OCI-LY3 (cell line): ENCODE data around the gene AMIGO2.

Experiments used
- H2AFZ ChIP-seq: fragments of 200-600, 300-600 bp; shearing (Covaris generic); 2 replicates; pipeline ENCODE4 v1.6.0; 2014; ENCODE audit warnings: antibody characterized with exemption, low read depth, low read length
- H3K27ac ChIP-seq: fragments of 200-600, 300-600 bp; sonication (generic); 2 replicates; pipeline ENCODE4 v1.5.1; 2014; ENCODE audit warnings: mild to moderate bottlenecking, low read length, moderate library complexity, mixed read lengths
- H3K27me3 ChIP-seq: fragments of 200-600, 300-600 bp; sonication (generic); 2 replicates; pipeline ENCODE4 v1.6.1; 2014; ENCODE audit warnings: low read depth, low read length, mixed read lengths
- H3K36me3 ChIP-seq: fragments of 200-600, 300-600 bp; sonication (generic); replicated peaks from 2 replicates; pipeline ENCODE3; 2014; ENCODE audit warnings: low read depth, low read length, mixed read lengths
- H3K4me1 ChIP-seq: fragments of 300-600, 200-600 bp; sonication (generic); 2 replicates; pipeline ENCODE4 v1.6.1; 2014; ENCODE audit warnings: low read length, mixed read lengths
- H3K4me2 ChIP-seq: fragments of 200-600, 300-600 bp; sonication (generic); 2 replicates; pipeline ENCODE4 v1.6.1; 2014; ENCODE audit warnings: low read length, mixed read lengths
- H3K4me3 ChIP-seq: fragments of 300-600, 200-600 bp; sonication (generic); 2 replicates; pipeline ENCODE4 v1.5.1; 2014; ENCODE audit warnings: antibody characterized with exemption, mild to moderate bottlenecking, low read length, moderate library complexity
- H3K79me2 ChIP-seq: fragments of 300-600, 200-600 bp; shearing (Covaris generic); 2 replicates; pipeline ENCODE4 v1.6.1; 2014; ENCODE audit warnings: mild to moderate bottlenecking, low read length, mixed read lengths
- H3K9ac ChIP-seq: fragments of 300-600, 200-600 bp; shearing (Covaris generic); 2 replicates; pipeline ENCODE4 v1.6.0; 2014; ENCODE audit warnings: mild to moderate bottlenecking, low read length, moderate library complexity
- H3K9me3 ChIP-seq: fragments of 200-600, 300-600 bp; shearing (Covaris generic); 2 replicates; pipeline ENCODE4 v1.6.1; 2014; ENCODE audit warnings: low read length, mixed read lengths; ENCODE audit not compliant: insufficient read depth
- H4K20me1 ChIP-seq: fragments of 200-600, 300-600 bp; sonication (generic); 2 replicates; pipeline ENCODE4 v1.6.1; 2016; ENCODE audit warnings: low read length, mixed read lengths; ENCODE audit not compliant: insufficient read depth
- CTCF ChIP-seq: fragments of 200-600, 300-600 bp; sonication (generic); IDR thresholded peaks from 2 replicates; pipeline ENCODE4 v1.5.1; 2014; ENCODE audit warnings: antibody characterized with exemption, low read length, low read depth
- EZH2phosphoT487 ChIP-seq: fragments of 200-600 bp; shearing (Covaris generic); IDR thresholded peaks from 2 replicates; pipeline ENCODE4 v1.6.1; 2018; ENCODE audit warnings: antibody characterized with exemption, mixed run types, low read depth

AMIGO2 gene

DNA sequence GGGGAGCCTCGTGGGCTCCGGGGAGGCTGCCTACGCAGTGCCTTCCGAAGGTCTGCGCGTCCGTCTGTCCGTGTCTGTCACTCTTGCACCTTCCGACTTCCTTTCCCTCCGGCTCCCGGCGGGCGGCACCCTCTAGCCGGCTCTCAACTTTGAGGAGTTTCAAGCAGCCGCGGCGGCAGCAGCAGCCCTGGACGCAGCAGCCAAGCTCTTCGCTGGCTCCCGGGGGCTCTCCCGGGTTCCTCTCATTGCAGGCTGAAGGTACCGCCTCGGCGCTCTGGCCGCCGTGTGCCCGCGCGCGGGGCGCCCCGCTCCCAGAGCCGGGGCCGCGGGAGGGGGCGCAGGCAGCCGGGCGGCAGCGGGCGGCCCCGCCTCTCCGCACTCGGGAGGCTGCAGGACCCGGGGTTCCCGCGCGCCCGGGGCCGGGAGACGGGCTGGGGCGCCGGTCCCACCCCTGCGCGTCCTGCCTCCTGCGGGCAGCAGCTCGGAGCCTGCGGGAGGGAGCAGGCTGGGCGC is at the start of gene AMIGO2, which contains the start of gene PCED1B:
AMIGO2 (minus strand) TSS at position 492 of the 513 bp plus-strand sequence. CDS start 957 bp downstream, outside the sequence.
PCED1B (plus strand) TSS at position 154 of the 513 bp plus-strand sequence. CDS start 155,443 bp downstream, outside the sequence.
- peak; percentile 53 for TF ChIP-seq CTCF
- TF ChIP-seq EZH2phosphoT487: no peak
- peak within 1 kb of the TSS; percentile 48; the same call in 1 of the 2 replicates for H2AFZ ChIP-seq
- H3K4me1 ChIP-seq: peaks cover 47% of the 10 kb centered on the region
- peaks cover 37% of the 10 kb centered on the region for H3K79me2 ChIP-seq
- H3K9ac ChIP-seq: peak within 1 kb of the TSS; percentile 94
- H3K27ac ChIP-seq: peak within 1 kb of the TSS; percentile 73
- peak within 1 kb of the TSS; percentile 86 for H3K4me2 ChIP-seq
- H3K27me3 ChIP-seq: no peaks in the 10 kb centered on the region
- H4K20me1 ChIP-seq: no peaks in the 10 kb centered on the region
- H3K9me3 ChIP-seq: no peaks in the 10 kb centered on the region
- H3K36me3 ChIP-seq: peaks cover 29% of the 10 kb centered on the region
- peak within 1 kb of the TSS; percentile 88 for H3K4me3 ChIP-seq

- TF ChIP-seq EZH2phosphoT487 (no peak), CTCF (no peak)
- no peaks in the 10 kb centered on the region for H3K9me3 ChIP-seq
- no peaks in the 10 kb centered on the region for H3K79me2 ChIP-seq
- no peak overlapping the region for H2AFZ ChIP-seq
- no peak overlapping the region for H3K27ac ChIP-seq
- no peak overlapping the region for H3K4me3 ChIP-seq
- no peak overlapping the region for H3K4me2 ChIP-seq
- no peaks in the 10 kb centered on the region for H3K27me3 ChIP-seq
- no peaks in the 10 kb centered on the region for H4K20me1 ChIP-seq
- no peaks in the 10 kb centered on the region for H3K36me3 ChIP-seq
- H3K9ac ChIP-seq: no peak overlapping the region
- peaks cover 7% of the 10 kb centered on the region for H3K4me1 ChIP-seq
Measured at GRCh38 chr12:47126246-47126645, 46.5 kb upstream of the AMIGO2 start.

DNA sequence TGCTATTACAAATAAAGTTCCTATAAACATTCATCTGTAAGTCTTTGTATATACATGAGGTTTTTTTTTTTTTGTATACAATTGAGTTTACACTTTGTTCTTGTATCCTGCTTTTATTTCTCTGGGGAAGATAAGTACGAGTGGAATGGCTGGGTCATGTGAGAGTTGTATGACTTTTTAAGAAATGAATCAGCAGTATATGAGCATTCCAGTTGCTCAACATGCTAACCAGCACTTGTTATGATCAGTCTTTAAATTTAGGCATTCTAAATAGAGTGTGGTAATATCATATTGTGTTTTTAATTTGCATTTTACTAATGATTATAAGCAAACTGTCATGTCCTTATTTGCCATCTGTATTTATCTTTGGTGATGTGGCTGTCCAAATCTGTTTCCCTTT is 44.7 kb upstream of the AMIGO2 start:
- H3K4me2 ChIP-seq: no peak overlapping the region
- no peaks in the 10 kb centered on the region for H4K20me1 ChIP-seq
- TF ChIP-seq CTCF (no peak), EZH2phosphoT487 (no peak)
- H2AFZ ChIP-seq: no peak overlapping the region
- H3K4me1 ChIP-seq: peaks cover 5% of the 10 kb centered on the region
- no peak overlapping the region for H3K27ac ChIP-seq
- H3K36me3 ChIP-seq: no peaks in the 10 kb centered on the region
- H3K79me2 ChIP-seq: no peaks in the 10 kb centered on the region
- H3K9me3 ChIP-seq: no peaks in the 10 kb centered on the region
- no peak overlapping the region for H3K9ac ChIP-seq
- H3K4me3 ChIP-seq: no peak overlapping the region
- no peaks in the 10 kb centered on the region for H3K27me3 ChIP-seq

- Histone ChIP-seq H3K4me2 (no peak overlapping the region), H3K9ac (no peak overlapping the region), H3K27ac (no peak overlapping the region), H2AFZ (no peak overlapping the region), H3K4me3 (no peak overlapping the region), H3K79me2 (no peaks in the 10 kb centered on the region), H3K4me1 (peaks cover 8% of the 10 kb centered on the region), H3K9me3 (no peaks in the 10 kb centered on the region), H3K36me3 (no peaks in the 10 kb centered on the region), H4K20me1 (no peaks in the 10 kb centered on the region), H3K27me3 (no peaks in the 10 kb centered on the region)
- TF ChIP-seq EZH2phosphoT487 (no peak), CTCF (no peak)
Measured at GRCh38 chr12:47123730-47124129, 44.0 kb upstream of the AMIGO2 start.
